IPS-20b (cell line): ENCODE measurements around the gene ACTG1.

Experiments used
- H3K27ac ChIP-seq: one replicate; pipeline ENCODE4 v1.5.1; 2013; ENCODE audit warnings: low read length
- H3K27me3 ChIP-seq: 2 replicates; pipeline ENCODE4 v1.6.1; 2013; ENCODE audit warnings: mild to moderate bottlenecking, low read length, inconsistent platforms; ENCODE audit not compliant: insufficient read depth
- H3K36me3 ChIP-seq: 2 replicates; pipeline ENCODE4 v1.6.1; 2013; ENCODE audit warnings: low read depth, mild to moderate bottlenecking, inconsistent platforms, low read length, moderate library complexity; ENCODE audit not compliant: insufficient read depth
- H3K4me1 ChIP-seq: 2 replicates; pipeline ENCODE4 v1.6.1; 2013; ENCODE audit warnings: mild to moderate bottlenecking, control low read depth, inconsistent platforms, low read length, moderate library complexity; ENCODE audit not compliant: insufficient read depth
- H3K4me3 ChIP-seq: 2 replicates; pipeline ENCODE4 v1.5.1; 2013; ENCODE audit warnings: mild to moderate bottlenecking, low read length, inconsistent platforms
- H3K9ac ChIP-seq: 2 replicates; pipeline ENCODE4 v1.6.1; 2013; ENCODE audit warnings: low read depth, mild to moderate bottlenecking, inconsistent platforms, low read length, moderate library complexity
- H3K9me3 ChIP-seq: 2 replicates; pipeline ENCODE4 v1.6.1; 2013; ENCODE audit warnings: mild to moderate bottlenecking, low read depth, low read length, inconsistent platforms; ENCODE audit not compliant: insufficient read depth

The ACTG1 gene

DNA sequence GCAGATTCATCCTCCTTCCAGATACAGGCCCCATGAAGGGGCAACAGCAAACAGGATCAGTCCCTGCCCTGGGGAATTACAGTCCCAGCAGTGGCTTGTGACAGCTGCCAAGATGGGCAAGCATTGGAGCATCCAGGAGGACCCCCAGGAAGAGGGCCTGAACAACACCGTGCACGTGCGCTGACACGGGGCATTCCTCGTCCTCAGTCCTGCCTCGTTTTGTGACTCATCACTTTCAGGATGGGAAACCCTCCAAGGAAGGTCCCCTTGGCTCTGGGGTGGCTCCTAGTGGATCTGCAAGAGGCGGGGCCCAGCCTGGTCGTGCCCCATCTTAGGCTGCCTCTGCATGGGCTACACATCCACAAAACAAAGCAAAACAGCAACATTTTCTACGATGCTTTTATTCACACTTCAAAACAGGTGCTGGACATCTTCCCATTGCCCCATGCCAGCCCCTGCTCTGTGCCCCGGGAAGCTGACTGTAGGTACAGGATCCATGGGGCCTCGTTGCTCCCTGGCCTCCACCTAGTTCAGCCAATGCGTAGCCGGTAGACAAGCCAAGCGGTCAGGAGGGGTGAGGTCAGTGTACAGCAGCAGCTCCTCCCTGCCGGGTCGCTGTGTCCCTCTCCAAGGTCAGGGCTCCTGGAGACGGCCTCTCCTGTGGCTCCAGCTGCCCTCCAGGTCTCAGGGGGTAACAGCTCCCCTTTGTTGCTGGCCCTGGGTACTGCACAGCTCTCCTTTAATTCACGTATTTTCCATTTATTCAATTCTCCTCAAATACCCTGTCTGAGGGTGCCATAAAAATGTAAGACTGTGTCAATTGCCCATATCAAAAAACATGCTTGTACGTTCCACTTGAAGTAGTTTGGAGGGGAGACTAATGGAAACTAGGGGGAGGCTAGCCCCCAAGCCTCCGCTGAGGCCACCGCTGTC lies 32.2 kb downstream of the ACTG1 start:
- H3K4me3 ChIP-seq: no peak overlapping the region
- H3K9ac ChIP-seq: no peak overlapping the region
- H3K27ac ChIP-seq: no peak overlapping the region

DNA sequence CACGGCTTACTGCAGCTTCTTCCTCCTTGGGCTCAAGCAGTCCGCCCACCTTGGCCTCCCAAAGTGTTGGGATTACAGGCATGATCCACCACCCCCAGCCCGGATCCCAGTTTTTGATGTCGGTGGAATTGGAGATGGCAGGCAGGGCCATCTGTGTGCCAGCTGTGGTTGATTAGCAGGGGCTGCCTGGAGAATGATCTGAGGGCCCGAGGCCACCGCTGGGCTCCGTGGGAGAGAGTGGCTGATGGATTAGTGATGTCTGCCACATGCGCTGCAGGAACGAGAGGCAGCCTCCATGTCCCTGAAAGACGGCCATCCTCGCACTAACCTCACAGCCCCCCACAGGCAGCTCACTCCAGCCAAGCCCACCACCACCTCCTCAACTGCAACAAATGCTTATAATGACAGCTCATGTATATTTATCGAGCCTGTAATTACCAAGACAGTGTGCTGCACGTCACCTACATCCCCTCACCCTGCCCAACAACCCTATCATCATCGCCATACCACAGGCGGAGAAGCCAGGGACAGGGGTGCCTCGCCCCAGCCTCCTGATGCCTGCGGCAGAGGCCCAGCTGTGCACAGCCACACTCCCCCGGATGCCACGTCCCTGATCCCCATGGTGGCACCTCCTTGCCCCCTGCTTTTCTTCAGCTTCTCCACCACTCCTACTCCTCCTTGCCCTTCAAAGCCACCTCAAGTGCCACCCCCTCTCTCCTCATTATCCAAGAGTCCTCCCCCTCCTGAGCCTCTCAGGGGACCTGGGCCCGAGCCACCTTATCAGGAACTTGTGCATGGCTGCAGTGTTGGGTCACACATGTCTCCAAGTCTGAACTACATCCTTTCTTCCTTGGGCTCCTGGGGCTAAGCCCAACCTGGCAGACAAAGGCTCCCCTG lies 33.2 kb downstream of the ACTG1 start:
- Histone ChIP-seq H3K4me1 (no peaks in the 10 kb centered on the region), H3K27me3 (peaks cover 48% of the 10 kb centered on the region), H3K36me3 (no peaks in the 10 kb centered on the region), H3K27ac (no peak overlapping the region), H3K4me3 (no peak overlapping the region), H3K9me3 (no peaks in the 10 kb centered on the region), H3K9ac (no peak overlapping the region)

More for the DNA sequence above, 32.2 kb downstream of the ACTG1 start:
- H3K27me3 ChIP-seq: peaks cover 54% of the 10 kb centered on the region
- H3K36me3 ChIP-seq: no peaks in the 10 kb centered on the region
- H3K4me1 ChIP-seq: no peaks in the 10 kb centered on the region
- no peaks in the 10 kb centered on the region for H3K9me3 ChIP-seq

DNA sequence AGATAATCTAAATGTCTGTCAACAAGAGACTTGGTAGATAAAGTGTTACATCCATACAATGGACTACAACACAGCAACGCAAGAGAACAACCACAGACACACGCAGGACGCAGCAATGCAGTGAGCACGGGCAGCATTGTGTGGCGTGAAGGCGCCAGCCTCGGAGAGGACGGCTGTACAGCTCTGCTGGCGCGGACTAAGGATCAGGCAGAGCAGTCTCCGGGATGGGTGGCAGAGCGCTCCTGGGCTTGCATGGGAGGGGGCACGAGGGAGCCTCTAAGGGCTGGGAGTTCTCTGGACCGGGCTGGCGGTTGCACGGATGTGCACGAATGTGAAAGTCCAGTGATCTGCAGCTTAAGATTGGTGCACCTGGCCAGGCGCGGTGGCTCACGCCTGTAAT lies 34.5 kb downstream of the ACTG1 start:
- no peaks in the 10 kb centered on the region for H3K36me3 ChIP-seq
- no peak overlapping the region for H3K4me3 ChIP-seq
- H3K27me3 ChIP-seq: peaks cover 38% of the 10 kb centered on the region
- no peak overlapping the region for H3K9ac ChIP-seq
- no peak overlapping the region for H3K27ac ChIP-seq
- H3K9me3 ChIP-seq: no peaks in the 10 kb centered on the region
- H3K4me1 ChIP-seq: no peaks in the 10 kb centered on the region

DNA sequence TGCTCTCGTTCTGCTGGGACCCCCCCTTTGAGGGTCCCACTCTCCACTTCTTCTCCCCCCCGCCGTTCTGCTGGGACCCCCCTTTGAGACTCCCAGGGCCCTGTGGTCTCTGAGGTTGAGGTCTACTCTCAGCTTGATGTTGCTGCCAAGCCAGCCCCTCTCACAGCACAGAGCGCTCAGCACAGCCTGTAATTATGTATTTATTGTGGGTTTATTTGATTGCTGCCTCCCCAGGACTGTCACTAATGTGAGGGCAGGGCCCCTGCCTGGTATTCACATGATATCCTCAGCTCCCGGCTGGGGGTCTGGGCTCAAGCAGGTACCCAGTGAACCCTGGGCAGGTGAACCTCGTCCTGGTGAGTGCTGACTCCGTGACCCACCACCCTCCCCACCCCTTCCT lies 35.4 kb downstream of the ACTG1 start:
- Histone ChIP-seq H3K4me1 (no peaks in the 10 kb centered on the region), H3K9ac (no peak overlapping the region), H3K27me3 (peaks cover 29% of the 10 kb centered on the region), H3K27ac (no peak overlapping the region), H3K4me3 (no peak overlapping the region), H3K9me3 (no peaks in the 10 kb centered on the region), H3K36me3 (no peaks in the 10 kb centered on the region)

DNA sequence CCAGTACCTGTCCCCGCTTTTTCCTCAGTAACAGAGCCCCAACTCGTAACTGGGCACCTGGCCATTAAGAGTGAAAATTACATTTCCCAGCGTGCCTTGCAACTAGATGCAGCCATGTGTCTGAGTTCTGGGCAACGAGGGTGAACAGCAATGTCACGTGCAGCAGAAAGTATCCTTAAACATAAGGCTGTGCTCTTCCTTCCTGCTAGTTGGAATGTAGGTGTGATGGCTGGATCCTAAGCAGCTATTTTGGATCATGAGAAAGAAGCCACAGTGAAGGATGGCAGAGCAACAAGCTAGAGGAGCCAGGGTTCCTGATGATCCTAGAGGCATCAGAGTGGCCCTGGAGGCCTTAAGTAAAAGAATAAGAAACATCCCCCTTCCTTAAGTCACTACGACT lies 36.0 kb downstream of the ACTG1 start:
- Histone ChIP-seq H3K9ac (no peak overlapping the region), H3K4me1 (no peaks in the 10 kb centered on the region), H3K36me3 (no peaks in the 10 kb centered on the region), H3K9me3 (no peaks in the 10 kb centered on the region), H3K4me3 (no peak overlapping the region), H3K27ac (no peak overlapping the region), H3K27me3 (peaks cover 23% of the 10 kb centered on the region)

DNA sequence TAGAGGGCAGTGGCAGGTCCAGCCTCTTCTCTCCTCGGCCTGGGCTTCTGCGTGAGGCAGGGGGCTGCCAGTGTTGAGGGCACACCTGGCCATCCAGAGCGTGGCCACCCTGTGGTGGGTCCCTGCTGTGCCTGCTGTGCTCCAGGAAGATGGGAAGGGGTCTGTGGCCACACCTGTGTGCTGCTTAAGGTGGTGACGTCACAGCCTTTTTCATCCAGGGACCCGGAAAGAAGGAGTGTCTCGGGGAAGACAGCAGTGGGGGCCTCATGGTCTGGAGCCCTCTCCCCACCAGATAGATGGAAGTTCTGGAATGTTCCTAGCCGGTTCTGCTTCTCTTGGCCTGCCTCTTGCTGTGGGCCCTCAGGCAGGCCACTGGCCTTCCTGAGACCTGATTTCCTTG lies 36.5 kb downstream of the ACTG1 start:
- Histone ChIP-seq H3K27me3 (peaks cover 20% of the 10 kb centered on the region), H3K36me3 (no peaks in the 10 kb centered on the region), H3K4me3 (no peak overlapping the region), H3K27ac (no peak overlapping the region), H3K9ac (no peak overlapping the region), H3K4me1 (no peaks in the 10 kb centered on the region), H3K9me3 (no peaks in the 10 kb centered on the region)

DNA sequence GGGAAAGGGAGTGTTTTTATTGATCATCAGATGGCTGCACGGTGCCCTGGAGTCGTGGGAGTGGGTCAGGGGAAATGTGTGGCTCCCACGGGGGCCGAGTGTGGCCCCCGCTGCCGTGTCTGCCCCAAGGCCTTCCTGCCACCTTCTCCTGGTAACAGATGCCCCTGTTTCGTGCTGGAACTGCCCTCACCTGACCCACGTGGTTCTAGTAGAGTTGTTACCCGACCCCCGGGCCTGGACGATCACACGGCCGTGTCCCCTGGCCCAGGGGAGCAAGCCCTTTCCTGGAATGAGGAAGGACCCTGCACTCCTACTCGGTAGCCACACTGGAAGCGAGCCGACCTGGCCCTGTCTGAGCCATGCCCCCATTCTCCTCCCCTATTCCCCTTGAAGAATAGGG lies 37.6 kb downstream of the ACTG1 start:
- Histone ChIP-seq H3K4me1 (no peaks in the 10 kb centered on the region), H3K9ac (no peak overlapping the region; the same call in 1 of the 2 replicates), H3K36me3 (no peaks in the 10 kb centered on the region), H3K4me3 (no peak overlapping the region), H3K27me3 (peaks cover 9% of the 10 kb centered on the region), H3K9me3 (no peaks in the 10 kb centered on the region), H3K27ac (no peak overlapping the region)

DNA sequence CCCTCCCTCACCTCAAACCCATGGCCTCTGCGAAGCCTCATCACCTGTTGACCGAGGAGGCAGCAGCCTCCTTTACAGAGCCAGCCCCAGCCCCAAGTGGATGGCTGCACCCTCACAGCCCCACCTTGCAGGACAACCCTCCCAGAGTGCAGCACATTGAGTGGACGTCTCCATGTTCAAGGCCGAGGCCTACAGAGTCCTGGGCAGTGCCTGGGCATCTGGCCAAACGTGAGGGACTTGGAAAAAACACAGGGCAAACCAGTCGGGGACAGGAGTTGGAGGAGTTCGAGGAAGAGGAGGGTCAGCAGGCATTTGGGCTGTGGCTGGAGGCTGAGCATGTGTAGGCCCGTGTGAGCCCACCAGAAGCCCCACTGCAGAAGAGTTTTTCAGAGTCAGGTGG lies 39.6 kb downstream of the ACTG1 start:
- Histone ChIP-seq H3K27me3 (no peaks in the 10 kb centered on the region), H3K4me3 (no peak overlapping the region), H3K27ac (no peak overlapping the region), H3K4me1 (no peaks in the 10 kb centered on the region), H3K9ac (no peak overlapping the region), H3K36me3 (no peaks in the 10 kb centered on the region), H3K9me3 (no peaks in the 10 kb centered on the region)

DNA sequence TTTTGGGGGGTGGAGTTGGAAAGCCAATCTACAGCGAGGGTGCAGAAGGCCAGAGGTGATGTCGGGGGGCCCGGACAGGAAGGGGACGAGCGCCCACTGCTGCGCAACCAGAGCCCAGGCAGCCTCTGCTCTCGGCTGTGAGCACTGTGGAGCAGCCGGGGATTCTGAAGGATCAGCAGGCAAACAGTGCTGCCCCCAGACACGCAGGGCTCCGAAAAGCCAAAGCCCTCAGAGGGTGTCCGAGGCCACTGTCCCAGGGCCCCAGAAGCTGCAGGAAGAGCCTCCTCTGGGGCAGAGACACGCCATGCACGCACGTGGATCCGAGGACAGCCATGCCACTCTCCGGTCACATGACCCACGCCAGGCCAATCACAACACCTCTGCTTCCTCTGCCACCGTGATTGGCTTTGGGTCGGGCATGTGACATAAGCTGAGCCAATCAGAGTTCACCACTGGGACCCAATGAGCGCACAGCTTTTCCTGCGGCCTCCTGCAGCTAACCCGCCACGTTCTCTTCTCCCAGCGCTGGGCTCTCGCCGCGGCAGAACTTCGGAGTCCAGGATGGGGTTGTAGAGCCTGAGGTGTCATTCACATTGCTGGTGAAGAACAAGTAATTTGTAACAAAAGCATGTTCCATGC lies 40.7 kb downstream of the ACTG1 start:
- Histone ChIP-seq H3K4me3 (no peak overlapping the region), H3K36me3 (no peaks in the 10 kb centered on the region), H3K4me1 (no peaks in the 10 kb centered on the region), H3K27ac (no peak overlapping the region), H3K9me3 (no peaks in the 10 kb centered on the region), H3K27me3 (no peaks in the 10 kb centered on the region), H3K9ac (no peak overlapping the region)

DNA sequence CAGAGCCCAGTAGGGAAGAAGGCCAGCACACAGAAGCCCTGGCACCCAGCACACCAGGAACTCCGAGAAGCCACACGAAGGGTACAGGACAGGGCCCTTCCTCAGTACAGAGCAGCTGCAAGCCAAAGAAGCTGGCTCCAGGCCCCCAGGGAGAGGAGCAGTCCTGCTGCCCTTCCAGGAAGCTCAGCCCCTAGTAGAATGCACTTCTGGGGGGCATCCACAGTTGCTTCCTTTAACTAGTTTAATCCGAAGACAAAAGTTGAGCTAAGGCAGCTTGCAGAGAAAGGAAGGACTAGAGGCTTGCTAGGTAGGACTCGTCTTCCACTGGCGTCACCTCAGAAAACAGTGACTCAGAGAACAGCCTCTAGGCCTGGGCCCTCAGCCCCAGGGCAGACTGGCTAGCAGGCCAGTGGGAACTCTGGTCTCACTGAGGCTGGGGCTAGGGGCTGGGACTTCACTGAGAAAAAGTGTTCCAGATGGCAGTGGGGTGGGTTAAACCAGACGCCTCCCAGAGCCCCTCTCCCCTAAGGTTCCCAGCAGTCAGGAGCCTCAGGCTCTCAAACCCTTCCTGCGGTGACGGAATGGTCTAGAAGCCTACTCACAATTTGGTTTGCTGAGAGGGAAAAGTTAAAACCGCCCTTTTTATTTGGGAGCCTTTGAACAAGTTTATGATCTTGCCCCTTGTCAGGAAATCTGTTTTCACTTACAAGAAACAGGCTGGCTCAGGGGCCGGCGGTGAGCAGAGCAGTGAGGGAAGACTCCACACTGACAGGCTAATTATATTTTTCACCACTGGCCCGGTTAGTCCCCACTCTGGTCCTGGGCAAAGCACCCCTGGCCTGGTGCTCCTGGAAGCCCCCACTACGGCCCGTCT lies 41.4 kb downstream of the ACTG1 start:
- no peaks in the 10 kb centered on the region for H3K9me3 ChIP-seq
- H3K27me3 ChIP-seq: no peaks in the 10 kb centered on the region
- H3K36me3 ChIP-seq: no peaks in the 10 kb centered on the region
- no peak overlapping the region for H3K9ac ChIP-seq
- no peak overlapping the region for H3K27ac ChIP-seq
- H3K4me1 ChIP-seq: no peaks in the 10 kb centered on the region
- no peak overlapping the region for H3K4me3 ChIP-seq
